ENCODE results near the gene FRMD4A. TPM values are rescaled to one million over a fixed set of nuclear protein-coding genes. Genes with fewer than 3 reads are reported as not detected.

FRMD4A gene
- total RNA-seq, 2 donors from 2014 or later: 0.35 to 0.50 TPM

DNA sequence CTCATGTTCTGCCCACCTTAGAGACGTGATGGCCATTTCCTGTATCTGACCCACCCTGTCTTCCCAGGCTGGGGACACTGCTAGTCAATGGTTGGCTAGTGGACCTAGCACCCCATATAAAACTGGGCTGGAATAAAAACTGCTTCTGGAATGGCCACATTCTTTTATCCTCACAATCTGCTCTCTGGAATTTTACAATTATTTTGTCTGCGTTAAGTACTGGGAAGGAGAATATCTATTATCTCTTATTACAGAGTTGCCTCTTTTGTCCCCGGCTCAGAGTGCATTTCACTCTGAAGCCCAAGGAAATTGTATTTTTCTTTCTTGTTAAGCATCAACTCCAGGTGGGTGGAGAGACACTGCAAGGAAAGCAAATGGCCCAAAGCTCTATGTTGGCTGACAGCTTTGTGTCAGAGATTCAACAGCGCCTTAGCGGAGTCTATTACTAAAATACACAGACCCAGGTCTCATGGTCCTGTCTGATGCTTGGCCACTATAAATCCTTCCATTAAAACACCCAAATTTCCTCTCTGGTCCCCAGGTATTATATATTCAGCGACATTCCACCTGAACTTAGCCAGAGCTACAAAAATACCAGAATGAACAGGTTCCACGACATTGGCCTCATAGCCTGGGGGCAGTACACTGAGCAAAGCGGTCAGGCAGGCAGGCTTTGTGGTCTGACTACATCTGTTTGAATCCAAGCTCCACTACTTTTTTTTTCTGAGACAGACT is 622.3 kb downstream of the FRMD4A start:
- H3K9me3 Mint-ChIP-seq: no peaks in the 10 kb centered on the region
- H3K4me3 Mint-ChIP-seq: peak overlapping the region; percentile 79 to 84
- H3K27ac Mint-ChIP-seq: no peak overlapping the region
- no peaks in the 10 kb centered on the region for H3K36me3 Mint-ChIP-seq (ENCODE audit: insufficient read depth in 2 of 2)
- H3K27me3 Mint-ChIP-seq (ENCODE audit: low read depth): peaks cover 38% of the 10 kb centered on the region
- H3K4me1 Mint-ChIP-seq (ENCODE audit: low read depth): peaks cover 36% of the 10 kb centered on the region
- no peak for ATAC-seq (replicated peaks in 1 of 2)
- no peak for DNase-seq

DNA sequence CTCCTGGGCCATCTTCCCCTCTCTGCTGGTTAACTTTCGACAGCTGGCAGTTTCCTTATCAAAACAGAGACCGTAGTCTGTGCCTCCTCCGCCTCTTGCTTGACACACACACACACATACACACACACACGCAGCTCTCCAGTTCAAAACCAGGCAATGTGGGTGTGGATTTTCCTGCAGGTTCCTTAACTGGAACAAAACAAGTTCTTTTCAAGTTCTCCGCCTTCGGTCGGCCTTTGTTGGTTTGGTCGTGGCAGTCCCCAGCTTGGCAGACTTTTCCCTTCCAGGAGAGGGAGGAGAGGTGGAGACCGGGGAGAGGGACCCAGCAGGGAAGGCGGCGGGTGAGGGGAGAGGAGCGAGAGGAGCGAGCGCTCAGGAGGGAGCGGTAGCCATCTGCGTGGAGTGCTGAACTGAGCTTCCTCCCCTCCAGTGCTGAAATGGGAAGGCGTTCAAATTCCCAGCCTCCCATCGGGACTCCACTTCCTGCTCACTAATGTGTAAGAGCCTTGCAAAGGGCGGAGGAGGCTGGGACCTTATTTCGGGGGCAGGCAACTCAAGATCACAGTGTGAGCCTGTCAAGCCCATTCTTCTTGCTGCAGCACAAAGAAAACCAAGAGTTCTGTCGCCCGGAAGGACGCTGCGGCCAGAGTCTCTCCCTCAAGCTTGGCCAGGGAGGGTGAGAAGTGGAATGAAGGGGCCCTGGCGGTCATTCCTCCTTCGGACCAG is 623.4 kb downstream of the FRMD4A start:
- DNase-seq (peak in 1 of 2 donors; percentile 3), ATAC-seq (replicated peaks in 1 of 2) (peak; percentile 24 to 28)
- peak overlapping the region; percentile 79 to 84 for H3K4me3 Mint-ChIP-seq
- no peaks in the 10 kb centered on the region for H3K9me3 Mint-ChIP-seq
- no peak overlapping the region for H3K27ac Mint-ChIP-seq
- no peaks in the 10 kb centered on the region for H3K36me3 Mint-ChIP-seq (ENCODE audit: insufficient read depth in 2 of 2)
- peaks cover 42% of the 10 kb centered on the region for H3K27me3 Mint-ChIP-seq (ENCODE audit: low read depth)
- H3K4me1 Mint-ChIP-seq (ENCODE audit: low read depth): peaks cover 25% of the 10 kb centered on the region

DNA sequence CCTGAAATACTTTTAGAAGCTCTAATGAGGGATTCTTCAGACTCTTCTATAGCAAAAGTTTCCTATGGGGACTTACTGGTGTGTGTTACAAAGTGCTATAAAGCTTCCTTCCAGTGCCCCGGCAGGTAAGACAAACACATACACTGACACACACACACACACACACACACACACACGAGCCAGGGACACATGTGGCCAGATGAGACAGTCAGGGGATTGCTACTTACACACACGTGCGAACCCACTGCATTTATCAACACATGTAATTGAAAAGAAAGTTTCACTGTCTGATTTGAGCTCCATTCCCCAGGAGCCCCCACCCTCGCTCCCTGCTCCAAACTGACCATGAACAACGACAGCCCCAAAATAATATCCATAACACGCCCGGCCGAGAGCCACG is 624.1 kb downstream of the FRMD4A start:
- no peak for DNase-seq
- Mint-ChIP-seq H3K27ac (no peak overlapping the region), H3K4me3 (peak overlapping the region; percentile 79 to 84), H3K27me3 (ENCODE audit: low read depth) (peaks cover 42% of the 10 kb centered on the region), H3K4me1 (ENCODE audit: low read depth) (peaks cover 22% of the 10 kb centered on the region), H3K9me3 (no peaks in the 10 kb centered on the region), H3K36me3 (ENCODE audit: insufficient read depth in 2 of 2) (no peaks in the 10 kb centered on the region)
- no peak for ATAC-seq (replicated peaks in 1 of 2)

DNA sequence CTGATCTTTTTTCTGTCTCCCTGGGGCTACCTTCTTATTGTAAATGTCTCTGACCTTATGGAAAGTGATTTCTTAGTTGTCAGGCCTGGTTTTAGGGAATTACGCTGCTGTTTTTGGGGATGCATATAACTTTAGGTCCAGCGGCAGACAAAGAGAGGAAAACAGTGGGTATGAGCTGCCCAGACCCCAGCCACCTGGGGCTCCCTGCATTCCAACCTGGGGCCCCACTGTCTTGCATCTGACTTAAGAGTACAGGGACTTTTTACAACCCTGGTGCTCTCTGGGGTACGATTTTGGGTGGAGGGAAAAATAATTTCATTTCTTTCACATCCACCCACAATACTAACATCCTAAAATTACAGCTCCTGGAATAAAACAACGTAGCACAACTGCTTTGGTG is 624.5 kb downstream of the FRMD4A start:
- Mint-ChIP-seq H3K9me3 (no peaks in the 10 kb centered on the region), H3K36me3 (ENCODE audit: insufficient read depth in 2 of 2) (no peaks in the 10 kb centered on the region), H3K27me3 (ENCODE audit: low read depth) (peaks cover 42% of the 10 kb centered on the region), H3K4me1 (ENCODE audit: low read depth) (peaks cover 22% of the 10 kb centered on the region), H3K27ac (no peak overlapping the region), H3K4me3 (no peak overlapping the region)
- ATAC-seq (replicated peaks in 1 of 2) (no peak), DNase-seq (no peak)

DNA sequence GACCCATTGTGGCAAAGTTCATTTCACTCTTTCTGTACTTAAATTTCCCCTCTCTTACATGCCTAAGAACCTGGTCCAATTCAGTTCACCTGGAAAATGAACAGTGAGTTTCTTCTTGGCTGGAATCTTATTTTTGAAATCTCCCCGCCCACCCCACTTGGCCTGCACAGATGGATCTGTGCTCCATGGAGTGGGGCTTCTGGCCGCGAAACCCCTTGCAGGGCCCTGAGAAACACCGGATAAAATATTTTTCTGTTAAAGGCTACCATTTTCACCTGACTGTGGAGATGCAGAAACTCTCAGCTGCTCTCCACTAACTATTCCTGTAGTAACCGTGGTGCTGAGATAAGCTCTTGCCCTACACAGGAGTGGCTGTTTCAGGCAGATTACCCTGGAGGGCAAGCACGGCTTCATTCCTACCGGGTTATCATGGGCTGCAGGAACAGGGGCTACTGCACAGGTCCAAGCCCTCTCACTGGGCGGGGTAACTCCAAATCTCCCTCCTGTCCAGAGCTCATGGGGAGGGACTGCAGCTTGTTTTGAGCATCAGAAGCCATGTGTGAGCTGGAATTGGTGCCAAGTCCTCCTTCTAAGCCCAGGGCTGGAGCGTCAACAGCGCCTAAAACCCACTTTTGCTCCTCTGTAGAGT is 625.1 kb downstream of the FRMD4A start:
- peaks cover 22% of the 10 kb centered on the region for H3K4me1 Mint-ChIP-seq (ENCODE audit: low read depth)
- H3K27me3 Mint-ChIP-seq (ENCODE audit: low read depth): peaks cover 42% of the 10 kb centered on the region
- H3K9me3 Mint-ChIP-seq: no peaks in the 10 kb centered on the region
- no peak overlapping the region for H3K27ac Mint-ChIP-seq
- no peak overlapping the region for H3K4me3 Mint-ChIP-seq
- no peak for DNase-seq
- H3K36me3 Mint-ChIP-seq (ENCODE audit: insufficient read depth in 2 of 2): no peaks in the 10 kb centered on the region
- no peak for ATAC-seq (replicated peaks in 1 of 2)

DNA sequence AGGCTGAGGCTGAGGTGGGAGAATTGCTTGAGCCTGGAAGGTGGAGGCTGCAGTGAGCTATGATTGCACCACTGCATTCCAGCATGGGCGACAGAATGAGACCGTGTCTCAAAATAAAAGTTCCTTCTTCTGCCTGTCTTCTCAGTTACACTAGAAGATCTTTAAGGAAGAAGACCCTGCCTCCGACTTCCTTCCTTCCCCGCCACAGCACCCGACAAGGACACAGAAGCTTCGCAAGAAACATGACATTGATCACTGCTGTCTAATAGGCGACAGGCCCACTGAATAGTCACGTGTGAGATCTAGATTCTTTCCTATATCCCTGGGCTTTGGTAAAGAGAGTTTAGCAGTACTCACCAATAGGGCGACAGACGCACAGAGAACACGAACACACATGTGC is 625.8 kb downstream of the FRMD4A start:
- Mint-ChIP-seq H3K9me3 (no peaks in the 10 kb centered on the region), H3K36me3 (ENCODE audit: insufficient read depth in 2 of 2) (no peaks in the 10 kb centered on the region)

DNA sequence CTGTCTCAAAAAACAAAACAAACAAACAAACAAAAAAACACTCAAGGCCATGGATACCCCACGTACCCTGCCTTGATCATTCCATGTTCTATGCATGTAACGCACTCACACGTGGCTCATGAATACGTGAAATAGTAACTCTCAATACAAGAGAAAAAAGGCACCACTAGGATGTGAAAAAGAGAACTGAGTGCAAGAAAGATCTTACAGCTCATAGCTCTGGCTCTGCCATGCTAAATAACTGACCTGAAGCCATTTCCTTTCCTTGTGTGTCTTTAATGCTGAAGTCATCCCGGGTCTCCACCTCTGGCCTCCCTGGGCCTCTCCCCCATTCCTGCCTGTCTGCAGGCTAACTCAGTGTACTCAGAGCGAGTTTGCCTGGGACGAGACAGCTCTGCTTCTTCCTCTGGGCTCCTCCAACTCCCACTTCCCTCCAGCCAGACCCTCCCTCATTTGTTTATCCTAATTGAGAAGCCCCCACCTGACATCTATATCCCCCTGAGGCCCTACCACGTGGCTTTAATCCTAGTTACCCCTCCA is 626.7 kb downstream of the FRMD4A start:
- Mint-ChIP-seq H3K27me3 (ENCODE audit: low read depth) (peaks cover 42% of the 10 kb centered on the region), H3K27ac (no peak overlapping the region), H3K9me3 (no peaks in the 10 kb centered on the region)

More for the DNA sequence above, 625.8 kb downstream of the FRMD4A start:
- H3K4me1 Mint-ChIP-seq (ENCODE audit: low read depth): peaks cover 22% of the 10 kb centered on the region
- no peak for DNase-seq
- no peak for ATAC-seq (replicated peaks in 1 of 2)
- no peak overlapping the region for H3K27ac Mint-ChIP-seq
- H3K27me3 Mint-ChIP-seq (ENCODE audit: low read depth): peaks cover 42% of the 10 kb centered on the region
- no peak overlapping the region for H3K4me3 Mint-ChIP-seq

DNA sequence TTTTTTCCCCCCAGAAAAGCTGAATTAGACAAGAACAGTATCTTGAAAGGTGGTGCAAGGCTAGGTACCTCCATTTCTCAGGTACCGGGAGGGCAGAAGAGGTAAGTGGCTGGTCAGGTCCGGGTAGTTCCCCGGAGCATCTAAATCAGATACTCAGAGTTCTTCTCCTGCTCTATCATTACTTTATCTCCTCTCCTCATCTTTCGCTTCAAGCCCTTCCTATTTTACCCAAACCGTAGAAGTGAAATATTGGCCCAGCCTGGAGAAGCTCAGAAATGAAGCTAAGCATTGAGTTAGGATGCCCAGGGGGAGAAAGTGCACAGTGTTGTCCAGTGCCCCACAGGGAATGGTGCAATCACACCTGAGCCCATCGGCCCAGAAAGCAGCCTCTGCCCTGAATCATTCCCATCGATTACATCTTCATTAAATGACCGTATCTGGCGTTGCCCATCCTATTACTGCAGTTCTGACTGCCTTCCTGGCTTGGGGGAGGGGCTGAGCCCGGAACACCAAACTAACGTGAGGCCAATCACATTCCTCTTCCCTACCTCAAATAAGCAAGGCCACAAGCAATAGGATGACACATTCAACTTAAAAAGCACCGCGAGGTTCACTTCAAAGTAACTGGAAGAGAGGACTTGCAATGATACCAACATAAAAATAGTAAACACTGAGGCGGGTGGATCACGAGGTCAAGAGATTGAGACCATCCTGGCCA is 627.5 kb downstream of the FRMD4A start:
- ATAC-seq (replicated peaks in 1 of 2) (no peak), DNase-seq (no peak)
- Mint-ChIP-seq H3K4me1 (ENCODE audit: low read depth) (peaks cover 20% of the 10 kb centered on the region), H3K9me3 (no peaks in the 10 kb centered on the region), H3K27ac (no peak overlapping the region), H3K4me3 (no peak overlapping the region), H3K36me3 (ENCODE audit: insufficient read depth in 2 of 2) (no peaks in the 10 kb centered on the region), H3K27me3 (ENCODE audit: low read depth) (peaks cover 39% of the 10 kb centered on the region)

More for the DNA sequence above, 626.7 kb downstream of the FRMD4A start:
- DNase-seq (no peak), ATAC-seq (replicated peaks in 1 of 2) (no peak)
- peaks cover 22% of the 10 kb centered on the region for H3K4me1 Mint-ChIP-seq (ENCODE audit: low read depth)
- no peaks in the 10 kb centered on the region for H3K36me3 Mint-ChIP-seq (ENCODE audit: insufficient read depth in 2 of 2)
- H3K4me3 Mint-ChIP-seq: no peak overlapping the region

DNA sequence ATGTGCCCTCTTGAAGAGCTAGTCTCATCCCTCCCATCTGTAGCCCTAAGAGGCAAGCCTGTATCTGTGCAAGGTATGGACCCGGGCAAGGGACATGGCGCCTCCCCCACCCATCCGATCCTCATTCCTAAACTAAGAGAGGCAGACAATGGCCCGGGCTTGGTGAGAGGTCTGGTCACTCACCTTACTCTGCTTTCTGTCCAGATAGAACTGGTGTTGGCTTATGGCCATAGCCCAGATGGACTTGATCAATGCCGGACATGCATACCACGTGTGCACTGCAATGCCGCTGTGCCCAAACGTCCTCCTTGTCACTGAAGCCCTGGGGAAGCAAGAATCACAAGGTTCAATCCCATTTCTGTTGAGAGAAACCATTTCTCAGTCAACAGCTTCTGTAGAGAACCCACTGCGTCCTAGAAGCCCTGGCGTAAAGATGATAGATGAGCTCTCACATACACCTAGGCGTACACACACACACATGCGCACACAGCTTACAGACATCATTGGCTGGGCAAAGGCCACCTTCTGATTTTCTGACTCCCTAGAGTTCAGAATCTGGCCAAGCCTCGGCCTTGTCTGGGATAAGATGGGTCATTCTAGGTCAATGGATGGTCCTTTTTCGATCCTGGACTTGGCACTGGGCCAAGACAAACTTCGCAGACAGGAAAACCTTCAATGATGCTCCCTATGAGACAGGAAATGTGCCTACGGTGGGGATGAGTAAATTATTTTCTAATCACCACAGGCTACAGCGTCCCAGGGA is 629.4 kb downstream of the FRMD4A start:
- Mint-ChIP-seq H3K4me1 (ENCODE audit: low read depth) (peaks cover 1% of the 10 kb centered on the region), H3K27me3 (ENCODE audit: low read depth) (peaks cover 20% of the 10 kb centered on the region), H3K9me3 (no peaks in the 10 kb centered on the region), H3K27ac (no peak overlapping the region), H3K4me3 (no peak overlapping the region), H3K36me3 (ENCODE audit: insufficient read depth in 2 of 2) (no peaks in the 10 kb centered on the region)
- no peak for ATAC-seq (replicated peaks in 1 of 2)
- DNase-seq: no peak

DNA sequence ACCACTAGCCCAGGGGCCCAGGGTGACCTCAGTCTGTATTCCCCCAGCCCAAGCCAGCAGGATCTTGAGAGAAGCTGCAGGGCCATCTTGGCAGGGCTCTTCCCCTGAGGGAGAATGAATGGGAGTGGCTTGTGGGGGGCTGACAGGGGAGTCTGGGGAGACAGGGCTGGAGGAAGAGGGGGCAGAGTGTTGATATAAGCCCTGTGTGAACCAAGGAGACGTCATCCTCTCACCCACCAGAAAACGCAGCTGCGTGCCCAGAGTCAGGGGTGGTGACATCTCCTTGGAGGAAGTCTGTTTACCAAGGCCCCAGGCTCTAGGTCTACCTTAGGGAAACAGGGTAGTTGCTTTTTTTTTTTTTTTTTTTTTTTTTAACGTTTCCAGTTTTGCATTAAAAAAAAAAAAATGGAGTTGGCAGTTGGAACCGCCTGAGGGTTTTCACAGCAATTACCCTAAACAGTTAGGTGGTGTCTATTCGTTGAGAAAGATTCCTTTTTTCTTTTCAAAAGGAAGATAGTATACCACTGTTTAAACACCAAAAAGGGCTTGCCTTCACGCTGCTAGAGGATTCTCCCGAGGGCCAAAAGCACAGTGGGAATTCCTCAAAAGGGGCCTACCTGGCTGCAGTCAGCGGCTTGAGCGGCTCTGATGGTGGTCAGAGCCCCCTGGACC is 630.1 kb downstream of the FRMD4A start:
- Mint-ChIP-seq H3K27ac (no peak overlapping the region), H3K36me3 (ENCODE audit: insufficient read depth in 2 of 2) (no peaks in the 10 kb centered on the region), H3K9me3 (no peaks in the 10 kb centered on the region), H3K4me1 (ENCODE audit: low read depth) (no peaks in the 10 kb centered on the region), H3K27me3 (ENCODE audit: low read depth) (peaks cover 15% of the 10 kb centered on the region), H3K4me3 (no peak overlapping the region)
- DNase-seq (no peak), ATAC-seq (replicated peaks in 1 of 2) (no peak)

DNA sequence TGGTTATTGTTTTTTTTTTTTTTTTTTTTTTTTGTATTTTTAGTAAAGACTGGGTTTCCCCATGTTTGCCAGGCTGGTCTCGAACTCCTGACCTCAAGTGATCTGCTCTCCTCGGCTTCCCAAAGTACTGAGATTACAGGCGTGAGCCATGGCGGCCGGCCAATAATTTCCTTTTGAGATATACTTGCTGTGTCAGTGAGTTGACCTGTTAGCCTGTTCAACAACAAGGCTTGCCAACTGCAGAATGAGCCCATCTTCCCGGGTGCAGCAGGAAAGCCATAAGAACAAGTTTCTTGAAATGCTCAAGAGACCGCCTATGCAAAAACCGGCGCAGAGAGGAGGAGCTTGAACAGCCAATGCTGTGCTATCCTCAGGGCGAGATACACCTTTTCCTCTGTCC is 631.5 kb downstream of the FRMD4A start:
- no peak for ATAC-seq (replicated peaks in 1 of 2)
- Mint-ChIP-seq H3K9me3 (no peaks in the 10 kb centered on the region), H3K36me3 (ENCODE audit: insufficient read depth in 2 of 2) (no peaks in the 10 kb centered on the region), H3K4me1 (ENCODE audit: low read depth) (no peaks in the 10 kb centered on the region), H3K4me3 (no peak overlapping the region), H3K27me3 (ENCODE audit: low read depth) (peaks cover 6% of the 10 kb centered on the region), H3K27ac (no peak overlapping the region)
- no peak for DNase-seq

DNA sequence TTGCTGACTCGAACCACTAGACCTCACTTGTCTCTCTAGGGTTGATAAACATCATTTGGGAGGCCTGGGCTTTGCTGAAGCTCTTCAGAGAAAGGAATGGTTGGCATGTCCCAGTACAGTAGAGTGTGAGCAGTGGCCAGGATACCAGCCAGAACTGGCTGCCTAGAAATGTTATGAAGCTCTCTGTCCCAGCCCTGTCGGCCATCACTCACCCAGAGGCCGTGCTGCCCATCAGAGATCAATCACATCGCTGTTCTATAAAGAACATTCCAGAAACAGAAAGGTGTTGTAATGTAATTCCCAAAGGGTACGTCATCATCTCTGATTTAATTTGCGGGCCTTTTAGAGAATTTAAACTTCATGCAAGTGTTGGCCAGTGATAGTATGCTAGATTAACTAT is 632.5 kb downstream of the FRMD4A start:
- Mint-ChIP-seq H3K27ac (no peak overlapping the region), H3K4me1 (ENCODE audit: low read depth) (no peaks in the 10 kb centered on the region)

More for the DNA sequence above, 632.5 kb downstream of the FRMD4A start:
- no peak for ATAC-seq (replicated peaks in 1 of 2)
- Mint-ChIP-seq H3K27me3 (ENCODE audit: low read depth) (peaks cover 1% of the 10 kb centered on the region), H3K4me3 (no peak overlapping the region), H3K36me3 (ENCODE audit: insufficient read depth in 2 of 2) (no peaks in the 10 kb centered on the region), H3K9me3 (no peaks in the 10 kb centered on the region)
- no peak for DNase-seq
